Testis (tissue), 2 donors: Measurements from ENCODE around the gene SCRT2.

Experiments
- CTCF ChIP-seq, 3 experiments: fragments of 450-650 bp in 2 of 3; fragments of 200-600 bp in 1 of 3; sonication (generic) in 1 of 3; IDR thresholded peaks; one replicate each; pipeline ENCODE4 v1.5.1; 2016 to 2019; ENCODE audit warnings: antibody characterized with exemption in 3 of 3, mild to moderate bottlenecking in 2 of 3, moderate library complexity in 1 of 3
- POLR2A ChIP-seq: fragments of 450-650 bp; IDR thresholded peaks from one replicate; pipeline ENCODE4 v1.6.1; 2017; ENCODE audit warnings: antibody characterized with exemption, mild to moderate bottlenecking, moderate library complexity

DNA sequence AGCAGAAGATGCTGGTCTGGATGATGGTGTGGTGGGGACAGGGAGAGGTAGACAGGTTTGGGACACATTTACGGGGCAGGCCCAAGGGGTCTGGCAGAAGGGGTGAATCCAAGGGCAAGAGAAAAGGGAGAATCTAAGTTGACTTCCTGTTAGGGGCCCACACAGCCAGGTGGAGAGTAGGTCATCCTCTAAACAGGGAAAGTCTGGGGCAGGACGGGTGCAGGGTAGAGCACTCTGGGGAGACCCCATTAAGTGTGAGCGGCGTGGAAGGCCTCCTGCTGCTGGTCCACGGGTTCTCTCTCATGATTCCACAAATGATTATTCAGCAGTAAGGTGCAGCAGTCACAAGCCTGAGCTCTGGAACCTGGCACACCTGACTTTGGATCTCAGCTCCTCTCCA lies 25.3 kb downstream of the SCRT2 start:
- TF ChIP-seq CTCF (IDR thresholded peaks at IDR 0.05) (no peak), POLR2A (no peak)
